HG03025 (cell line): ENCODE data around the gene TBCD.

Source experiments
- ATAC-seq: cut with Tn5 transposase; IDR thresholded peaks from one replicate; pipeline ENCODE4 v1.9.1; 2021; ENCODE audit warnings: mild to moderate bottlenecking, moderate library complexity; ENCODE audit not compliant: unreplicated experiment, low FRiP score

Gene TBCD

DNA sequence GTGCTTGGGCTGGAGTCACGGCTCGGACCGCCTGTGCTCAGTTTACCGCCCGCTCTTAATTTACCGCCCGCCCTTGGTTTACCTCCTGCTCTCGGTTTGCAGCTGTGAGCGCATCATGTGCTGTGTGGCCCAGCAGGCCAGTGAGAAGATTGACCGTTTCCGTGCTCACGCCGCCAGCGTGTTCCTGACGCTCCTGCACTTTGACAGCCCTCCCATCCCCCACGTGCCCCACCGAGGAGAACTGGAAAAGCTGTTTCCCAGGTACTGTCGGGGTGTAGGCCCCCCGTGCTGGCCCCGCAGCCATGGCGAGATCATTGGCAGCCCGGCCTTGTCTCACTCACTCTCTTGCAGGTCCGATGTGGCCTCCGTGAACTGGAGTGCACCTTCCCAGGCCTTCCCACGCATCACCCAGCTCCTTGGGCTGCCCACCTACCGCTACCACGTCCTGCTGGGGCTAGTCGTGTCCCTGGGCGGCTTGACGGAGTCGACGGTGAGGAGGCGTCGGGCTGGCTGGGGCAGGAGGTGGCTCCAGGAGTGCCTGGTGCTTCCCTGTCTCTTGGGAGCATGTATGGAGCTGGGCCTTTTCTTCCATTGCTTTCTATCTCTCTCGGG is 177.3 kb downstream of the TBCD start:
- no peak for ATAC-seq

GRCh38 chr17:82929676-82930042 is 177.8 kb downstream of the TBCD start:
- ATAC-seq = no peak

- ATAC-seq = no peak
Measured at GRCh38 chr17:82930043-82930923, 178.4 kb downstream of the TBCD start.

GRCh38 chr17:82930924-82931698 is 179.2 kb downstream of the TBCD start:
- no peak for ATAC-seq

GRCh38 chr17:82931699-82932517 is 180.0 kb downstream of the TBCD start:
- no peak for ATAC-seq

DNA sequence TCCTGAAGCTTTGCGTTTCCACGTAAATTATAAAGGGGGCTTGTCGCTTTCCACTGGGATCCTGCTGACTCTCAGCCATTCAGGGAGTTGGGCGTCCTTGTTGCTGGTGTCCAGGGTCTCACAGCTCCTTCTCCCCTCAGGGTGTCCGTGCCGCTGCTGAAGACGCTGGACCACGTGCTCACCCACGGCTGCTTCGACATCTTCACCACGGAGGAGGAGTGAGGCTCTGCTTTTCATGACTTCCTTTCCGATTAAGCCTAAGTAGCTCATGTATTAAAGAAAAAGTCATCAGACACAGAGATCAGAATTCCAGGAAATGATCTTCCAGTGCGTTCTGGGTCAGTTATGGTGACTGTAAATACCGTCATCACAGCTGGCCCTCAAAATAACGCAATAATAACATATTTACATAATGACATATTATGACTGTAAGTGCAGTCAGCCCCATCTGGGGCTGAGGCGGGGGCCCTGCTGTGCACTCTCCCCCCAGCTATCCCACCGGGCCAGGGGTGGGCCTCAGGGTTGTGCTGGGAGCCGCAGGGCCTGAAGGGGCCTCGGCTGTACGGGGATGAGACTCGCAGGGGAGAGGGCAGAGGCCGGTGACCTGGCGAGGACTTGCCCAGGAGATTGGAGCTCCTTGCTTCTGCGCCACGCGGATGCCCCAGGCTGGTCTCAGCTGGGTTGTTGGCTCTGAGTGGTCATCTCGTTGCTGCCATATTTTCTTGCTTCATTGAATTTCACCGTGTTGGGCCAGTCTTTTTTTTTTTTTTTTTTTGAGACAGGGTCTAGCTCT is 180.8 kb downstream of the TBCD start:
- ATAC-seq = no peak

DNA sequence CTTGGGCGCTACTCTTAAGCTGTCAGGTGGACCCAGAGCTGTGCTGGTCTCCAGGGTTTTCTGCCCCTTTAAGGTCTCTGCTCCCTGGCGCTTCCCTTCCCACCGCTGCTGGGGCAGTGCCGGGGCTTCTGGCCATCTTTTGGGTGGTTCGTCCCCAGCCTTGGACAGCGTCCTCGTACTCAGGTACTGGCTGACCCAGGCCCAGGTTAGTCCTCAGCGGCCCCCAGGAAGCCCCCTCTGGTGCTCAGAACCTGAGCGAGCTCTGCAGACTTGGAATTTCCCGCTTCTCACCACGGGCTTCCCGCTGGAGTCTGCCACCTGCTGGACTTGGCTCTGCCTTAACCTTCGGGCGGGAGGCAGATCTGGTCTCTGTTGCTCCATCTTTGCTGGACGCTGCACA is 182.0 kb downstream of the TBCD start:
- no peak for ATAC-seq

DNA sequence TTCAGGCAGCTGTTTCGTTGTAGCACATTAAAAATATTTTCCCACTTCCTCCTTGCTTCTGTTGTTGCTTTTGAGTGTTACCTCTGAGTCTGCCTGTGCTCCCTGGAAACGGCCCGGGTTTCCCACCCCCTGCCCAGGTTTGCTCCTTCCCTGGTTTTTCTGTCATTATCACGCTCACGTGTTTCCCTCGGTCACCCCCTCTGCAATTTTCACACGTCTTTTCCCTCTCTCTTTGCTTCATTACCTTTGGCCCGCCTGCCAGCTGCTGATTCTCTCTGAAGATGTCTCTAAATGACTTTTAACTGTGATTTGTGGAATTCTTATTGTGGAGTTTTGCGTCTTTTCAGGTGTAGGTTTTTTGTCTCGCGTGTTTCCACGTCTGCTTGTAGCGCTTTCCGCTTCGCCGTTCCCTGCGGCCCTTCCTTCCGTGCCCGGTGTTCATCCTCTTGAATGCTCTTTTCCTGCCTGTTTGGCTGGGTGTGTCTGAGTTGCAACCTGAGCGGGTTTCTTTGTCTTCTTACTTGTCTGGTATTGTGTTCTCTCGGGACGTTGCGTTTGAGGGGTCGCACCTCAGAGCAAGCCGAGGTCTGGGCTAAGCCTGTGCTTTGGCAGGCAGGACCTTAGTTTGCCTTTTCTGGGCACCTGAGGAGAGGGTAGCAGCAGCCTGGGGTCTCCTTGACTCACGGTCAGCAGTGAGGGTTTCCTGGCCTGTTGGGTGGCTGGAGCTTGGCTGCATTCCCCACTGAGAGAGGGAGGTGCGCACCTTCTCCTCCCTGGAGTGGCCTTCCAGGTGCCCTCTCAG is 184.3 kb downstream of the TBCD start:
- no peak for ATAC-seq

DNA sequence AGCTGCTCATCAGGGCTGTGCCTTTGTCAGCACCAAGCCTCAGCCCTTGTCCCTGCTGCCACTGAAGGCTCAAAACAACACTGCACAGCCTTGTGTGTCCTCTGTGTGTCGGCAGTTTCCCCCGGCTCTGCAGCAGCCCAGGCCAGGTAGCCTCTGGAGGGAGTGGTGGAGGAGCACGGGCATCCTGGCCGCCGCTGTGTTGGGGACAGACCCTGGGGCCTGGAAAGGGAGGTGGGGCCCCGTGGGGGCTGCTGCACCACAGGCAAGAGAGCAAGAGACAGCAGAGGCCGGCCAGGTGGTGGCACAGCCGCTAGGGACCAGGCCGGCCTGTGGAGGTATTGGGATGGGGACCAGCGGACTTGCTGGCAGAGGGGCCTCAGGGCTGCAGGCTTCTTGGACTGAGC is 184.9 kb downstream of the TBCD start:
- no peak for ATAC-seq

- no peak for ATAC-seq
Measured at GRCh38 chr17:82937411-82938371, 185.8 kb downstream of the TBCD start.

- ATAC-seq = no peak
Measured at GRCh38 chr17:82938486-82938872, 186.6 kb downstream of the TBCD start.

DNA sequence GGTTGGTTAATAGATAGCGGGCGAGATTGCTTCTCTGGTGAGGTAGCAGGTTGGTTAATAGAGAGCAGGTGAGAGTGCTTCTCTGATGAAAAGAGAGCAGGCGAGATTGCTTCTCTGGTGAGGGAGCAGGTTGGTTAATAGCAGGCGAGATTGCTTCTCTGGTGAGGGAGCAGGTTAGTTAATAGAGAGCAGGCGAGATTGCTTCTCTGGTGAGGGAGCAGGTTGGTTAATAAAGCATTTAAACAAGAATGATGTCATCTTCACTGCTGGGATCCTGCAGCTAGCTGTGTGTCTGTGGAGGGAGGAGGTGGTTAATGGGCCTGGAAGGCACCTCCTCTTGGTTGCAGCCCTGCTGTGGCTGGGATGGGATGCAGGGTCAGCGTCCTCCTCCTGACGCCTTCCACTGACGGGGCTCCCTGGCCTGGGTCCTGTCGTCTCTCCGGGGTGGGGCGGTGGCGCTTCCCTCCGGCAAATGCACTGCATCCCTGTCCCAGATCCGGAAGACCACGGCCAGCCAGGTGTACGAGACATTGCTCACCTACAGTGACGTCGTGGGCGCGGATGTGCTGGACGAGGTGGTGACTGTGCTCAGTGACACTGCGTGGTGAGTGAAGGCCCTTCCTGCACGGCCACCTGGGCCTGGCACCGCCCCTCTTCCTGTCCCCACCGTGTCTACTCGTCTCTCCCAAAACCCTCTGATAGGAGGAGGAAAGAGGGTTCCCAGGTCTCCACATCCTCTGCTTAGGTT is 187.2 kb downstream of the TBCD start:
- no peak for ATAC-seq

- no peak for ATAC-seq
Measured at GRCh38 chr17:82939621-82940135, 187.8 kb downstream of the TBCD start.

DNA sequence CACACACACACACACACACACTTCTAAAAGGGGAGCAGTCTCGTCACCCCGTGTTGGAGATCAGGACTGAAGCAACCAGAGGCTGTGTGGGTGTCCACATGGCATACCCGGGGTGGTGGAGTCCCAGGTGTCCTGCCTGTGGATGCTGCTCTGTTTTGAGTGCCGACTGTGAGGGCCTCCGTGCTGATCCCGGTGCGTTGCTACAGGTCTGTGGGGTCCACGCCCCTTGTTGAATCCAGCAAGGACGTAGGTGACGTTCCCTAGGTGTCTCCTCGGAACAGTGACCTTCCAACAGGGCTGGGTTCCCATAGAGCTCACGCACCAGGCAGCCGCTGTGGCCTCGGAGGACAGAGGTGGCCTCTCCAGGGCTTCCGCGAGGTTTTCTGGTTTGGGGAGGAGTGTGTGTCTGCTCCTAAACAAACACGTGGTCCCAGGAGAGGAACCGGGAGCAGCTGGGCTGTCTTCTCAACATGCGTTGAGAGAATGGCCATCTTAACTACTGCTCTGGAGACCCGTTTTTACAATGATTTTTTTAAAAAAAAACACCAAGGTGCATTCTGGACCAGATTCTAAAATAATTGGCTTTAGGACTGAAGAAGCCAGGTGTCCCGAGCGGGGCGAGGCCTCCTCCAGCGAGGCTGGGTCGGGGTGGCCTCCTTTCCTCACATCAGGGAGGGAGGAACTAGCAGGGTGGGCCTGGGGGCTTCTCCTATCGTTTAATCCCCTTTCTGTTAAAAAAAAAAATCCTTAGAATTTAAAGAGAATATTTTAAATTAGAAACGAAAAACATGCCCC is 188.6 kb downstream of the TBCD start:
- ATAC-seq = no peak

- no peak for ATAC-seq
Measured at GRCh38 chr17:82941021-82942001, 189.4 kb downstream of the TBCD start.
